ENCODE measurements around the gene CREB1. TPM values are rescaled to one million over a fixed set of nuclear protein-coding genes. Genes with fewer than 3 reads are reported as not detected.
A peak's percentile ranks its signal among the peaks of the same experiment; 100 is the strongest.

CREB1 gene
- total and polyA plus RNA-seq, 12 donors, result 4.6 to 62.2 (median 45.7) TPM

DNA sequence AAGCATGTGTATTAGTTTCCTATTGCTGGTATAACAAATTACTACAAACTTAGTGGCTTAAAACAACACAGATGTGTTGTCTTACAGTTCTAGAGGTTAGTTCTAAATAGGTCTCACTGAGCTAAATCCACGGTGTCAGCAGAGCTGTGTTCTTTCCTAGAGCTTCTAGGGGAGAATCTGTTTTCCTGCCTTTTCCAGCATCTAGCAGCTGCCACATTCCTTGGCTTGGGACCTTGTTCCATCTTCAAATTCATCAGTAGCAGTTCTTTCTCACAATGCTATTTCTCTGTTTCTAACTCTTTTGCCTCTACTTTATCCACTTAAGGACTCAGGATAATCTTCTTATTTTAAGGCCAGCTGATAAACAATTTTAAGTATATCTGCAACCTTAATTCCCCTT lies 32.2 kb upstream of the CREB1 start:
- H3K4me1 ChIP-seq, result peaks cover 0 to 55% (median 22%) of the 10 kb centered on the region in 9 donors
- 41 to 56% methylated on average over 1 of the region's 1 CpG for WGBS, 2 donors
- peak overlapping the region in 7 of 10 donors; percentile 51 to 79 (median 71) for H3K27ac ChIP-seq
- H3K4me3 ChIP-seq, result no peak overlapping the region
- no peaks in the 10 kb centered on the region for H3K27me3 ChIP-seq
- no peaks in the 10 kb centered on the region for H3K9me3 ChIP-seq
- ATAC-seq, result no peak
- no peaks in the 10 kb centered on the region for H3K36me3 ChIP-seq
- no peak for DNase-seq
- TF ChIP-seq, protein P1, sequence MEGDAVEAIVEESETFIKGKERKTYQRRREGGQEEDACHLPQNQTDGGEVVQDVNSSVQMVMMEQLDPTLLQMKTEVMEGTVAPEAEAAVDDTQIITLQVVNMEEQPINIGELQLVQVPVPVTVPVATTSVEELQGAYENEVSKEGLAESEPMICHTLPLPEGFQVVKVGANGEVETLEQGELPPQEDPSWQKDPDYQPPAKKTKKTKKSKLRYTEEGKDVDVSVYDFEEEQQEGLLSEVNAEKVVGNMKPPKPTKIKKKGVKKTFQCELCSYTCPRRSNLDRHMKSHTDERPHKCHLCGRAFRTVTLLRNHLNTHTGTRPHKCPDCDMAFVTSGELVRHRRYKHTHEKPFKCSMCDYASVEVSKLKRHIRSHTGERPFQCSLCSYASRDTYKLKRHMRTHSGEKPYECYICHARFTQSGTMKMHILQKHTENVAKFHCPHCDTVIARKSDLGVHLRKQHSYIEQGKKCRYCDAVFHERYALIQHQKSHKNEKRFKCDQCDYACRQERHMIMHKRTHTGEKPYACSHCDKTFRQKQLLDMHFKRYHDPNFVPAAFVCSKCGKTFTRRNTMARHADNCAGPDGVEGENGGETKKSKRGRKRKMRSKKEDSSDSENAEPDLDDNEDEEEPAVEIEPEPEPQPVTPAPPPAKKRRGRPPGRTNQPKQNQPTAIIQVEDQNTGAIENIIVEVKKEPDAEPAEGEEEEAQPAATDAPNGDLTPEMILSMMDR (IDR thresholded peaks at IDR 0.05), result no peak
- intact Hi-C loops (cut with DNase I), result no loop called here

DNA sequence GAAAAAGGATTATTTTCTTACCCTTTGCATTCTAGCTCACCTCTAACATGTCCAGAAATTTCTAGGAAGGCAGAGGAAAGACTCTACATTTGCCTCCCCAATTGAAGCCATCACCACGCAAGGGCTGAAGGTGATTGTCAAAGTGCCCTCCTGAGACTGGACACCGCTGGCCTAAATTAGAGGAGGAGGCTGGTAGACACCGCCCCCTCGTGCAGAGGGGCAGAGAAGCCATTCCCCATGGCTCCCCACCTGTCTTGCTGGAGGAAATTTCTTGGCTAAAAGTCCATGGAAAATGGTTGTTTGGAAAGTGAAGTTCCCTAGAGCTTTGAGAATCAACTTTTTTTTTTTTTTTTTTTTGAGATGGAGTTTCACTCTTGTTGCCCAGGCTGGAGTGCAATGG lies 31.3 kb upstream of the CREB1 start:
- ATAC-seq, result peak in 1 of 8 donors; percentile 39

DNA sequence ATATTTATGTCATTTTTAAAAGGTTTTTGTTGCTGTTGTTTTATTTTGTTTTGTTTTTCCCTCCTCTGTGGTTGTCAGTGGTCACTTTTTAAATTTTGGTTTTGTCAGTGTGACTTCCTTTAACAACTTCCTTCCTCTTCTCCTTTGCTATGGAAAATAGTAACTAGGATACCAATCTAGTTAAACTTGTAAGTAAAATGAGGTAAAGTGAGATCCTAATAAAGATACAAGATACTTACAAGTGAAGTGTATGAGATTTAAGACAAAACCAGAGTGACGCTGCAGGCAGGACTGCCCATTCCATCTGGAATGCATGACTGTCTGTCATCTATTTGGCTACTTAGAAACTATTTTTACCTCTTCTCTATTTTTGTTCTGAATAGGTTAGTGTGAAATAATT lies 30.6 kb upstream of the CREB1 start:
- H3K36me3 ChIP-seq, result no peaks in the 10 kb centered on the region
- no peaks in the 10 kb centered on the region for H3K9me3 ChIP-seq
- peak overlapping the region in 1 of 10 donors; percentile 3 for H3K4me3 ChIP-seq
- H3K27ac ChIP-seq, result peak overlapping the region in 8 of 10 donors; percentile 42 to 79 (median 70)
- H3K27me3 ChIP-seq, result no peaks in the 10 kb centered on the region
- intact Hi-C loops (cut with DNase I), result no loop called here
- TF ChIP-seq, protein P1 (IDR thresholded peaks at IDR 0.05), result no peak
- no peak for DNase-seq
- whole genome bisulfite sequencing, 2 donors, result 18 to 31% methylated on average over 1 of the region's 1 CpG
- peak in 2 of 8 donors; percentile 7 to 20 for ATAC-seq
- peaks cover 8 to 68% (median 37%) of the 10 kb centered on the region in 9 donors for H3K4me1 ChIP-seq

More for the DNA sequence above, 31.3 kb upstream of the CREB1 start:
- H3K4me1 ChIP-seq, result peaks cover 5 to 61% (median 30%) of the 10 kb centered on the region in 9 donors
- 65 to 68% methylated on average over 4 of the region's 4 CpGs for WGBS, 2 donors
- intact Hi-C loops (cut with DNase I), result no loop called here
- no peak overlapping the region for H3K4me3 ChIP-seq
- no peaks in the 10 kb centered on the region for H3K36me3 ChIP-seq
- H3K27me3 ChIP-seq, result no peaks in the 10 kb centered on the region
- no peak for DNase-seq
- TF ChIP-seq, protein P1 (IDR thresholded peaks at IDR 0.05), result peak in 1 of 9 donors; percentile 7
- H3K27ac ChIP-seq, result peak overlapping the region in 7 of 10 donors; percentile 51 to 79 (median 71)
- H3K9me3 ChIP-seq, result no peaks in the 10 kb centered on the region

DNA sequence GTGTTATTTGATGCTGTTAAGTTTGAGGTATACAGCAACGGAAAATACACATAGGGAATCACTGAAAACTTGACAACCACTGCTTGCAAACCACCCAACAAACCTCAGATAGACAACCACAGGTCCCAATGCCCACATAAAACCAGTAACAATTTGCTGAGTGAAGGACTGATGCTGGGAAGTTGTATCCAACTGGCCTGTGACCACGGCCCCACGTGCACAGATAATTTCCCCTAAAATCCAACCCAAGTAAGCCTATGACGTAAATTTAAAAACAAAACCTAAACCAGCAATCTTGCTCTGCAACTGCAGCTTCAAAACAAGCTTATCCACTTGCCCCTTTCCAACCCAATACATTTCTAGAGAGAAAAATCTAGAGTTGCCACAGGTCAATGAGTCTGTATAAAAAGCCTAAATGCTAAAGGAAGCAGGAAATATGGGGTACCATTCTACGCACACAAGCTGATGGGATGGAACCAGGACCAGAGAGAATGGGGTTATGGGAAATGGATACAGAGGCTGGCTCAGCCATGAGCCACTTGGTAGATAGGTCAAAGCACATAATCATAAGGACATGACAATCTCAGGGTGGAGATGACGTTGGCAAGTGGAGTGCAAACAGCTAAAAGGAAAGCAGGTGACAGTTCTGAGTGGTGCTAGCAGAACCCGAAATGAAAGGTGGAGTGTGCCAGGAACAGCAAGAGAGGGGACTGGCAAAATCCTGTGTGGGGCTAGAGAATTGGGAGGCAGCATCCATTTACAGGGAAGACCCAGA lies 27.8 kb upstream of the CREB1 start:
- WGBS, 2 donors, result 63 to 75% methylated on average over 7 of the region's 7 CpGs
- TF ChIP-seq, protein P1 (IDR thresholded peaks at IDR 0.05), result no peak
- peak overlapping the region in 9 of 10 donors; percentile 55 to 79 (median 71) for H3K27ac ChIP-seq
- H3K4me1 ChIP-seq, result peaks cover 14 to 93% (median 61%) of the 10 kb centered on the region in 9 donors
- H3K4me3 ChIP-seq, result no peak overlapping the region
- H3K27me3 ChIP-seq, result no peaks in the 10 kb centered on the region
- DNase-seq, result peak in 1 of 2 donors; percentile 47
- peak in 7 of 8 donors; percentile 28 to 84 (median 68) for ATAC-seq
- intact Hi-C loops (cut with DNase I), result no loop called here
- H3K9me3 ChIP-seq, result no peaks in the 10 kb centered on the region
- H3K36me3 ChIP-seq, result no peaks in the 10 kb centered on the region
